ENCODE data around the gene THADA. TPM values are rescaled to one million over a fixed set of nuclear protein-coding genes. Genes with fewer than 3 reads are reported as not detected.

Gene THADA
- total and polyA plus RNA-seq, 2 donors (not counting 3 experiments of a cell fraction or from before 2014, with no cell fraction given) = 22.6 to 25.3 TPM

- DNase-seq (ENCODE audit: low read depth, low spot score) (no peak), FAIRE-seq (no peak)
- no peak for TF ChIP-seq FOS (IDR thresholded peaks at IDR 0.05; ENCODE audit: borderline replicate concordance, insufficient read depth, low read length)
- H4K20me1 ChIP-seq (replicated peaks; ENCODE audit: control insufficient read depth, extremely low read depth, insufficient read depth, low read length) = no peaks in the 10 kb centered on the region
- H3K9me3 ChIP-seq (replicated peaks; ENCODE audit: control insufficient read depth, insufficient read depth, low read length) = no peaks in the 10 kb centered on the region
- CTCF ChIA-PET = no interaction called here
- no peak overlapping the region for H3K4me2 ChIP-seq (ENCODE audit: insufficient read depth, low read length)
- no peaks in the 10 kb centered on the region for H3K27me3 ChIP-seq (ENCODE audit: control insufficient read depth in 2 of 2, insufficient read depth in 2 of 2, low read length in 2 of 2)
- H3K4me1 ChIP-seq (ENCODE audit: control insufficient read depth, extremely low read depth, insufficient read depth, low read length) = peaks cover 2% of the 10 kb centered on the region
- H3K79me2 ChIP-seq (ENCODE audit: control insufficient read depth, insufficient read depth, low read length) = no peaks in the 10 kb centered on the region
- H3K9ac ChIP-seq (replicated peaks; ENCODE audit: extremely low read depth, insufficient read depth, low read length) = no peak overlapping the region
- no peak overlapping the region for H3K27ac ChIP-seq (ENCODE audit: insufficient read depth, low read depth, low read length)
- no peak overlapping the region for H2AFZ ChIP-seq (ENCODE audit: low read depth, low read length)
- no peaks in the 10 kb centered on the region for H3K36me3 ChIP-seq (ENCODE audit: control insufficient read depth in 2 of 2, extremely low read depth in 1 of 2, insufficient read depth in 2 of 2, low read length in 2 of 2)
- H3K9me1 ChIP-seq (replicated peaks; ENCODE audit: control insufficient read depth, extremely low read depth, insufficient read depth, low read length) = no peaks in the 10 kb centered on the region
- BruUV-seq (replicated peaks) = no TSS peak
- no peak overlapping the region for H3K4me3 ChIP-seq (replicated peaks in 1 of 3; ENCODE audit: insufficient read depth in 1 of 3, low read depth in 1 of 3, low read length in 3 of 3)
- POLR2A ChIA-PET = no interaction called here
- dilution Hi-C loops (cut with MboI; ENCODE audit: extremely low pct_ligation_motif_present, low sequenced_read_pairs) = no loop called here
- intact Hi-C loops (cut with micrococcal nuclease) = no loop called here
Measured at GRCh38 chr2:43515248-43515647, 80.6 kb downstream of the THADA start.

GRCh38 chr2:43513796-43514195, 82.0 kb downstream of the THADA start:
- no TSS peak for BruUV-seq (replicated peaks)

More at GRCh38 chr2:43513796-43514195, 82.0 kb downstream of the THADA start:
- intact Hi-C loops (cut with micrococcal nuclease) = no loop called here
- Histone ChIP-seq H3K79me2 (ENCODE audit: control insufficient read depth, insufficient read depth, low read length) (no peaks in the 10 kb centered on the region), H3K27me3 (ENCODE audit: control insufficient read depth in 2 of 2, insufficient read depth in 2 of 2, low read length in 2 of 2) (no peaks in the 10 kb centered on the region), H3K9ac (replicated peaks; ENCODE audit: extremely low read depth, insufficient read depth, low read length) (no peak overlapping the region), H3K27ac (ENCODE audit: insufficient read depth, low read depth, low read length) (no peak overlapping the region), H3K4me1 (ENCODE audit: control insufficient read depth, extremely low read depth, insufficient read depth, low read length) (peaks cover 2% of the 10 kb centered on the region), H2AFZ (ENCODE audit: low read depth, low read length) (no peak overlapping the region), H3K4me3 (replicated peaks in 1 of 3; ENCODE audit: insufficient read depth in 1 of 3, low read depth in 1 of 3, low read length in 3 of 3) (no peak overlapping the region), H3K9me1 (replicated peaks; ENCODE audit: control insufficient read depth, extremely low read depth, insufficient read depth, low read length) (no peaks in the 10 kb centered on the region), H3K9me3 (replicated peaks; ENCODE audit: control insufficient read depth, insufficient read depth, low read length) (no peaks in the 10 kb centered on the region), H3K36me3 (ENCODE audit: control insufficient read depth in 2 of 2, extremely low read depth in 1 of 2, insufficient read depth in 2 of 2, low read length in 2 of 2) (no peaks in the 10 kb centered on the region), H4K20me1 (replicated peaks; ENCODE audit: control insufficient read depth, extremely low read depth, insufficient read depth, low read length) (no peaks in the 10 kb centered on the region), H3K4me2 (ENCODE audit: insufficient read depth, low read length) (no peak overlapping the region)
- dilution Hi-C loops (cut with MboI; ENCODE audit: extremely low pct_ligation_motif_present, low sequenced_read_pairs) = no loop called here
- DNase-seq (ENCODE audit: low read depth, low spot score) (no peak), FAIRE-seq (no peak)
- TF ChIP-seq CTCF (IDR thresholded peaks at IDR 0.05; ENCODE audit: extremely low read depth in 1 of 2, insufficient read depth in 1 of 2, low read depth in 1 of 2, low read length in 2 of 2) (no peak), POLR2A (IDR thresholded peaks at IDR 0.05; ENCODE audit: low read depth, low read length) (no peak), EZH2 (IDR thresholded peaks at IDR 0.05; ENCODE audit: borderline replicate concordance, low read depth, low read length, severe bottlenecking) (no peak), FOS (IDR thresholded peaks at IDR 0.05; ENCODE audit: borderline replicate concordance, insufficient read depth, low read length) (no peak), MYC (IDR thresholded peaks at IDR 0.05; ENCODE audit: low read depth, low read length) (no peak), JUN (IDR thresholded peaks at IDR 0.05; ENCODE audit: borderline replicate concordance, insufficient read depth, insufficient read length, low read depth) (no peak), POLR2AphosphoS5 (IDR thresholded peaks at IDR 0.05; ENCODE audit: insufficient read depth, low read depth, low read length) (no peak), MAX (IDR thresholded peaks at IDR 0.05; ENCODE audit: insufficient read depth, insufficient read length) (no peak), GATA2 (IDR thresholded peaks at IDR 0.05; ENCODE audit: insufficient read depth, insufficient read length, low read depth, low read length) (no peak)
- ChIA-PET POLR2A (no interaction called here), CTCF (no interaction called here)

All from endothelial cell of umbilical vein (primary cell).